Measurements from ENCODE around the gene KIAA1210.

The KIAA1210 gene

GRCh38 chrX:119127650-119128049, at the start of gene KIAA1210:
TSS of gene KIAA1210 (minus strand) at chrX:119127812. CDS start at chrX:119123642, 4,170 bp downstream.
- no peak for DNase-seq

- DNase-seq = peak; percentile 11
These were observed 49.7 kb upstream of the KIAA1210 start for GRCh38 chrX:119177278-119177677.

GRCh38 chrX:119174900-119175299, 47.3 kb upstream of the KIAA1210 start:
- no peak for DNase-seq

- DNase-seq = no peak
These were observed 40.5 kb upstream of the KIAA1210 start for GRCh38 chrX:119168104-119168503.

- no peak for DNase-seq
These were observed 30.6 kb upstream of the KIAA1210 start for GRCh38 chrX:119158226-119158625.

- no peak for DNase-seq
These were observed 28.6 kb upstream of the KIAA1210 start for GRCh38 chrX:119156241-119156640.

GRCh38 chrX:119155416-119156035, 27.9 kb upstream of the KIAA1210 start:
- DNase-seq = no peak

GRCh38 chrX:119151051-119151380, 23.4 kb upstream of the KIAA1210 start:
- peak; percentile 26 for DNase-seq

GRCh38 chrX:119150163-119151050, 22.8 kb upstream of the KIAA1210 start:
- no peak for DNase-seq

- DNase-seq = no peak
These were observed 19.9 kb upstream of the KIAA1210 start for GRCh38 chrX:119147486-119147885.

- peak; percentile 24 for DNase-seq
These were observed 17.6 kb upstream of the KIAA1210 start for GRCh38 chrX:119145241-119145653.

- DNase-seq = no peak
These were observed 6.9 kb upstream of the KIAA1210 start for GRCh38 chrX:119134466-119134865.

- DNase-seq = no peak
These were observed 5.3 kb upstream of the KIAA1210 start for GRCh38 chrX:119132961-119133360.

GRCh38 chrX:119132316-119132715, 4.7 kb upstream of the KIAA1210 start:
- DNase-seq = no peak

- peak; percentile 29 for DNase-seq
These were observed 3.3 kb upstream of the KIAA1210 start for GRCh38 chrX:119130911-119131310.

GRCh38 chrX:119121341-119121740, 6.3 kb downstream of the KIAA1210 start:
- peak; percentile 30 for DNase-seq

- DNase-seq = peak; percentile 79
These were observed 8.7 kb downstream of the KIAA1210 start for GRCh38 chrX:119118780-119119395.

- no peak for DNase-seq
These were observed 20.4 kb downstream of the KIAA1210 start for GRCh38 chrX:119107206-119107605.

GRCh38 chrX:119105826-119106225, 21.8 kb downstream of the KIAA1210 start:
- no peak for DNase-seq

- DNase-seq = no peak
These were observed 26.4 kb downstream of the KIAA1210 start for GRCh38 chrX:119101168-119101567.

GRCh38 chrX:119095936-119096335, 31.7 kb downstream of the KIAA1210 start:
- no peak for DNase-seq

- no peak for DNase-seq
These were observed 32.8 kb downstream of the KIAA1210 start for GRCh38 chrX:119094819-119095218.

GRCh38 chrX:119093991-119094735, 33.4 kb downstream of the KIAA1210 start:
- no peak for DNase-seq
